CD8-positive, alpha-beta memory T cell (primary cell): ENCODE measurements around the gene SHROOM3. TPM values are rescaled to one million over a fixed set of nuclear protein-coding genes. Genes with fewer than 3 reads are reported as not detected.

Experiments
- CTCF ChIA-PET: fragments of 350-600 bp; sonication (Branson Sonifier 250); formaldehyde crosslinking; loops from one replicate; lab custom pipeline; 2021; ENCODE audit warnings: antibody characterized with exemption; lab: Charles Lee
- POLR2A ChIA-PET: fragments of 350-600 bp; sonication (Branson Sonifier 250); formaldehyde crosslinking; loops from one replicate; lab custom pipeline; 2021; ENCODE audit warnings: antibody characterized with exemption; lab: Charles Lee
- DNase-seq, 5 donors: peaks; one replicate each; pipeline versions ENCODE4 v3.0.0 to v3.0.0-alpha.2; 2020 to 2022; ENCODE audit warnings: mixed read lengths in 1 of 5
- H3K27ac ChIP-seq: one replicate; pipeline ENCODE4 v1.7.0; 2013; ENCODE audit warnings: low read depth, mild to moderate bottlenecking, low read length, moderate library complexity
- H3K27me3 ChIP-seq: 2 replicates; pipeline ENCODE4 v1.7.0; 2013; ENCODE audit warnings: low read length, mild to moderate bottlenecking; ENCODE audit not compliant: insufficient read depth, poor library complexity, severe bottlenecking
- H3K36me3 ChIP-seq: 2 replicates; pipeline ENCODE4 v1.7.0; 2013; ENCODE audit warnings: mild to moderate bottlenecking, low read length, moderate library complexity; ENCODE audit not compliant: insufficient read depth
- H3K4me1 ChIP-seq: 2 replicates; pipeline ENCODE4 v1.7.0; 2013; ENCODE audit warnings: mild to moderate bottlenecking, low read length, moderate library complexity; ENCODE audit not compliant: insufficient read depth
- H3K4me3 ChIP-seq: 2 replicates; pipeline ENCODE4 v1.7.0; 2013; ENCODE audit warnings: mild to moderate bottlenecking, low read length
- H3K9me3 ChIP-seq: 2 replicates; pipeline ENCODE4 v1.7.0; 2013; ENCODE audit warnings: mild to moderate bottlenecking, low read length
- H3K27ac Mint-ChIP-seq, 8 donors: one replicate each; pipeline ENCODE4 v1.8.0; 2020 to 2021; ENCODE audit warnings: mixed read lengths in 8 of 8, mild to moderate bottlenecking in 6 of 8, inconsistent platforms in 3 of 8, moderate library complexity in 3 of 8
- H3K27me3 Mint-ChIP-seq, 2 donors: one replicate each; pipeline ENCODE4 v1.8.0; 2020 to 2021; ENCODE audit warnings: mixed read lengths in 2 of 2, mild to moderate bottlenecking in 1 of 2, moderate library complexity in 1 of 2
- H3K36me3 Mint-ChIP-seq, 3 donors: one replicate each; pipeline ENCODE4 v1.8.0; 2020 to 2021; ENCODE audit warnings: mixed read lengths in 3 of 3, inconsistent platforms in 1 of 3, mild to moderate bottlenecking in 1 of 3
- H3K4me1 Mint-ChIP-seq, 3 donors: one replicate each; pipeline ENCODE4 v1.8.0; 2020 to 2021; ENCODE audit warnings: mixed read lengths in 3 of 3, inconsistent platforms in 1 of 3, mild to moderate bottlenecking in 1 of 3
- H3K4me3 Mint-ChIP-seq, 7 donors: one replicate each; pipeline ENCODE4 v1.8.0; 2020 to 2021; ENCODE audit warnings: mixed read lengths in 7 of 7, mild to moderate bottlenecking in 6 of 7, moderate library complexity in 4 of 7, inconsistent platforms in 2 of 7
- H3K9me3 Mint-ChIP-seq, 5 donors: one replicate each; pipeline ENCODE4 v1.8.0; 2020 to 2022; ENCODE audit warnings: mixed read lengths in 5 of 5, mild to moderate bottlenecking in 3 of 5, moderate library complexity in 2 of 5, inconsistent platforms in 1 of 5
- polyA plus RNA-seq: library from polyadenylated mRNA; unstranded; fragments of 300-500 nt; fragmentation: Illumina TruSeq; gene quantifications from one replicate; pipeline ENCODE4 v1.2.3, GENCODE V29; 2021
- total RNA-seq, 2 experiments: library from RNA; stranded (reverse); gene quantifications; one replicate each; pipeline ENCODE4 v1.2.3, GENCODE V29; 2021

The SHROOM3 gene
- total and polyA plus RNA-seq, 3 experiments from 2014 or later: not detected

- no peak overlapping the region for H3K27ac ChIP-seq
- Mint-ChIP-seq H3K4me3 (no peak overlapping the region), H3K9me3 (peaks cover 0 to 2% (median 0%) of the 10 kb centered on the region in 5 donors), H3K27ac (no peak overlapping the region), H3K36me3 (no peaks in the 10 kb centered on the region), H3K4me1 (no peaks in the 10 kb centered on the region), H3K27me3 (peaks cover 0 to 17% of the 10 kb centered on the region in 2 donors)
- DNase-seq: no peak
- no peaks in the 10 kb centered on the region for H3K4me1 ChIP-seq
- no peaks in the 10 kb centered on the region for H3K36me3 ChIP-seq
- H3K9me3 ChIP-seq: no peaks in the 10 kb centered on the region
- ChIA-PET CTCF (interaction anchor here (0.9 kb wide), 1 partner anchor 8 kb away, joined by 3 read pairs; no protein-coding TSS in a partner anchor), POLR2A (no interaction called here)
- no peaks in the 10 kb centered on the region for H3K27me3 ChIP-seq
- H3K4me3 ChIP-seq: no peak overlapping the region
Measured at GRCh38 chr4:76744241-76744921, 309.4 kb downstream of the SHROOM3 start.

- H3K27me3 Mint-ChIP-seq: peaks cover 4 to 23% of the 10 kb centered on the region in 2 donors
- H3K4me3 Mint-ChIP-seq: no peak overlapping the region
- Histone ChIP-seq H3K27me3 (no peaks in the 10 kb centered on the region), H3K27ac (no peak overlapping the region), H3K9me3 (no peaks in the 10 kb centered on the region), H3K4me1 (no peaks in the 10 kb centered on the region), H3K36me3 (no peaks in the 10 kb centered on the region), H3K4me3 (no peak overlapping the region)
- no peaks in the 10 kb centered on the region for H3K4me1 Mint-ChIP-seq
- no peak overlapping the region for H3K27ac Mint-ChIP-seq
- CTCF ChIA-PET: interaction anchor here (0.9 kb wide), 1 partner anchor 9 kb away, joined by 3 read pairs; no protein-coding TSS in a partner anchor
- POLR2A ChIA-PET: no interaction called here
- no peaks in the 10 kb centered on the region for H3K36me3 Mint-ChIP-seq
- peaks cover 0 to 3% (median 0%) of the 10 kb centered on the region in 5 donors for H3K9me3 Mint-ChIP-seq
- no peak for DNase-seq
Measured at GRCh38 chr4:76745240-76745639, 310.2 kb downstream of the SHROOM3 start.

DNA sequence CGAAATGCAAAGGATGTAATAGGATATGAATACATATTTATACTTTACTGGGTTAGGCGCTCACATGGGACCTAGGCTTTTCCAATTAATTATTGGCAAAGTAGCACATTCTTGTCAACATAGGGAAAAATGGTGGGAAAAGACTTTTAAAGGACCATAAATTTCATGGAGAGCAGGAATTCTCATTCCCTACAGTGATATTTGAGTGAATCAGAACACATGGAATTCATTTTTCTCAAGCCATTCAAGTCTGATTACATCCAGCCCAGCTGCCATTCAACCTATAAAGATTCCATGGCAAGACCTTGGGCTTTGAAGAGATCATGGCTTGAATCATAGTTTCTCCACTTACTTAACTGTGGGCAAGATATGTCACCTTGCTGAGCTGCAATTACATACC lies 312.5 kb downstream of the SHROOM3 start:
- Histone ChIP-seq H3K4me1 (no peaks in the 10 kb centered on the region), H3K9me3 (no peaks in the 10 kb centered on the region), H3K36me3 (no peaks in the 10 kb centered on the region), H3K4me3 (no peak overlapping the region), H3K27me3 (no peaks in the 10 kb centered on the region), H3K27ac (no peak overlapping the region)
- DNase-seq: no peak
- H3K4me1 Mint-ChIP-seq: no peaks in the 10 kb centered on the region
- ChIA-PET CTCF (interaction anchor here (0.6 kb wide), 1 partner anchor 18 kb away, joined by 3 read pairs; no protein-coding TSS in a partner anchor), POLR2A (no interaction called here)
- no peak overlapping the region for H3K4me3 Mint-ChIP-seq
- H3K27ac Mint-ChIP-seq: no peak overlapping the region
- H3K36me3 Mint-ChIP-seq: peaks cover 0 to 4% (median 0%) of the 10 kb centered on the region in 3 donors
- peaks cover 5 to 9% (median 5%) of the 10 kb centered on the region in 5 donors for H3K9me3 Mint-ChIP-seq
- peaks cover 9 to 42% of the 10 kb centered on the region in 2 donors for H3K27me3 Mint-ChIP-seq

DNA sequence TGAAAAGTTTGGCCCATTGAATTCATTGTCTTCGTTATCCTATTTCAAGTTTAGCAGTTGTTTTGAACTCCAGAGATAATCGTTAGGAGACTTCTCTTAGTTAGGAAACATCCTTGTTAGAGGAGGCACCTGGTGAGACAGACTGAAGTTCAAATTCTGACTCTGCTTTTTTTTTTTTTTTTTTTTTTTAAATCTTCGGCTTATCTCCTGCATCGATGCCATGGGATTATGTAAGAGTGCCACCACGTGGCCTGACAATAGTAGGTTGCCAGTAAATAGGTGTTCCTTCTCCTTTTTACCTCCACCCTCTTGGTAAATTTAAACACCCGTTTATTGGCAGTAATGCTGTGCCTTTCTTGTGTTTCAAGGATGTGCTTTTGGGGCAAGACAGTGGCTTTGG lies 313.6 kb downstream of the SHROOM3 start:
- H3K27ac ChIP-seq: no peak overlapping the region
- no peak overlapping the region for H3K4me3 ChIP-seq
- no peak overlapping the region for H3K27ac Mint-ChIP-seq
- H3K9me3 ChIP-seq: no peaks in the 10 kb centered on the region
- no peaks in the 10 kb centered on the region for H3K4me1 ChIP-seq
- H3K4me3 Mint-ChIP-seq: no peak overlapping the region
- H3K9me3 Mint-ChIP-seq: peaks cover 5 to 9% (median 5%) of the 10 kb centered on the region in 5 donors
- peaks cover 13 to 50% of the 10 kb centered on the region in 2 donors for H3K27me3 Mint-ChIP-seq
- H3K27me3 ChIP-seq: no peaks in the 10 kb centered on the region
- no peak for DNase-seq
- CTCF ChIA-PET: no interaction called here
- peaks cover 0 to 4% (median 0%) of the 10 kb centered on the region in 3 donors for H3K36me3 Mint-ChIP-seq
- no peaks in the 10 kb centered on the region for H3K36me3 ChIP-seq
- POLR2A ChIA-PET: no interaction called here
- H3K4me1 Mint-ChIP-seq: no peaks in the 10 kb centered on the region

- Histone ChIP-seq H3K9me3 (no peaks in the 10 kb centered on the region), H3K36me3 (no peaks in the 10 kb centered on the region), H3K27ac (no peak overlapping the region), H3K4me1 (no peaks in the 10 kb centered on the region), H3K27me3 (no peaks in the 10 kb centered on the region), H3K4me3 (no peak overlapping the region)
- H3K9me3 Mint-ChIP-seq: peaks cover 5 to 9% (median 5%) of the 10 kb centered on the region in 5 donors
- DNase-seq: no peak
- H3K27me3 Mint-ChIP-seq: peaks cover 13 to 50% of the 10 kb centered on the region in 2 donors
- ChIA-PET CTCF (no interaction called here), POLR2A (no interaction called here)
- peaks cover 0 to 4% (median 0%) of the 10 kb centered on the region in 3 donors for H3K36me3 Mint-ChIP-seq
- H3K27ac Mint-ChIP-seq: no peak overlapping the region
- H3K4me3 Mint-ChIP-seq: no peak overlapping the region
- H3K4me1 Mint-ChIP-seq: no peaks in the 10 kb centered on the region
Measured at GRCh38 chr4:76749355-76749754, 314.3 kb downstream of the SHROOM3 start.

GRCh38 chr4:76750716-76751115 lies 315.7 kb downstream of the SHROOM3 start:
- Histone ChIP-seq H3K4me1 (no peaks in the 10 kb centered on the region), H3K27ac (no peak overlapping the region), H3K36me3 (no peaks in the 10 kb centered on the region), H3K27me3 (no peaks in the 10 kb centered on the region), H3K4me3 (no peak overlapping the region), H3K9me3 (no peaks in the 10 kb centered on the region)
- Mint-ChIP-seq H3K36me3 (peaks cover 0 to 4% (median 0%) of the 10 kb centered on the region in 3 donors), H3K27me3 (peaks cover 15 to 50% of the 10 kb centered on the region in 2 donors), H3K4me1 (no peaks in the 10 kb centered on the region), H3K27ac (no peak overlapping the region), H3K9me3 (peaks cover 5 to 9% (median 5%) of the 10 kb centered on the region in 5 donors), H3K4me3 (no peak overlapping the region)
- POLR2A ChIA-PET: no interaction called here
- CTCF ChIA-PET: no interaction called here
- DNase-seq: no peak

GRCh38 chr4:76751612-76752343 lies 316.7 kb downstream of the SHROOM3 start:
- DNase-seq: no peak
- Mint-ChIP-seq H3K4me3 (no peak overlapping the region), H3K4me1 (no peaks in the 10 kb centered on the region), H3K36me3 (peaks cover 0 to 4% (median 0%) of the 10 kb centered on the region in 3 donors), H3K9me3 (peaks cover 5 to 9% (median 5%) of the 10 kb centered on the region in 5 donors), H3K27me3 (peaks cover 15 to 50% of the 10 kb centered on the region in 2 donors), H3K27ac (no peak overlapping the region)
- no peak overlapping the region for H3K4me3 ChIP-seq
- H3K4me1 ChIP-seq: no peaks in the 10 kb centered on the region
- no peaks in the 10 kb centered on the region for H3K27me3 ChIP-seq
- H3K36me3 ChIP-seq: no peaks in the 10 kb centered on the region
- H3K27ac ChIP-seq: no peak overlapping the region
- no peaks in the 10 kb centered on the region for H3K9me3 ChIP-seq
- CTCF ChIA-PET: no interaction called here
- POLR2A ChIA-PET: no interaction called here
